HG02588 (cell line): ENCODE data around the gene RNASET2.
A peak's percentile ranks its signal among the peaks of the same experiment; 100 is the strongest.

Source experiments
- ATAC-seq: cut with Tn5 transposase; IDR thresholded peaks from one replicate; pipeline ENCODE4 v1.9.1; 2021; ENCODE audit warnings: mild to moderate bottlenecking, moderate library complexity; ENCODE audit not compliant: unreplicated experiment

RNASET2 gene

GRCh38 chr6:166970776-166971175, 14.4 kb upstream of the RNASET2 start:
- no peak for ATAC-seq

GRCh38 chr6:166970091-166970490, 13.7 kb upstream of the RNASET2 start:
- ATAC-seq = no peak

GRCh38 chr6:166969390-166970002, 13.1 kb upstream of the RNASET2 start:
- no peak for ATAC-seq

GRCh38 chr6:166966268-166966667, 9.9 kb upstream of the RNASET2 start:
- ATAC-seq = no peak

GRCh38 chr6:166960609-166960978, 4.2 kb upstream of the RNASET2 start:
- ATAC-seq = no peak

- ATAC-seq = no peak
These were observed 3.7 kb upstream of the RNASET2 start for GRCh38 chr6:166959911-166960608.

GRCh38 chr6:166958926-166959861, 2.8 kb upstream of the RNASET2 start:
- peak; percentile 17 for ATAC-seq

- ATAC-seq = no peak
These were observed 1.4 kb upstream of the RNASET2 start for GRCh38 chr6:166957805-166958076.

- ATAC-seq = peak; percentile 43
These were observed 896 bp upstream of the RNASET2 start for GRCh38 chr6:166957087-166957804.

GRCh38 chr6:166955865-166956443, 396 bp downstream of the RNASET2 start:
- peak; percentile 1 for ATAC-seq

- ATAC-seq = no peak
These were observed 1.1 kb downstream of the RNASET2 start for GRCh38 chr6:166955121-166955864.

- no peak for ATAC-seq
These were observed 2.1 kb downstream of the RNASET2 start for GRCh38 chr6:166954118-166954713.

- no peak for ATAC-seq
These were observed 3.5 kb downstream of the RNASET2 start for GRCh38 chr6:166952567-166953486.

- no peak for ATAC-seq
These were observed 4.2 kb downstream of the RNASET2 start for GRCh38 chr6:166952121-166952520.

- ATAC-seq = no peak
These were observed 4.7 kb downstream of the RNASET2 start for GRCh38 chr6:166951670-166952060.

GRCh38 chr6:166950892-166951669, 5.3 kb downstream of the RNASET2 start:
- peak; percentile 85 for ATAC-seq

- peak; percentile 35 for ATAC-seq
These were observed 5.9 kb downstream of the RNASET2 start for GRCh38 chr6:166950443-166950821.
